Endodermal cell (in vitro differentiated cells): ENCODE results near the gene PHLPP1. TPM values are rescaled to one million over a fixed set of nuclear protein-coding genes. Genes with fewer than 3 reads are reported as not detected.

Experiments used
- DNase-seq: peaks from one replicate; pipeline ENCODE4 v3.0.0-alpha.2; 2017
- H3K27ac ChIP-seq: 2 replicates; pipeline ENCODE4 v1.5.1; 2013; ENCODE audit warnings: mild to moderate bottlenecking, low read depth, low read length, moderate library complexity
- H3K27me3 ChIP-seq: 2 replicates; pipeline ENCODE4 v1.6.1; 2013; ENCODE audit warnings: mild to moderate bottlenecking, low read length, moderate library complexity; ENCODE audit not compliant: insufficient read depth, control insufficient read depth, poor library complexity, severe bottlenecking
- H3K36me3 ChIP-seq: 2 replicates; pipeline ENCODE4 v1.7.0; 2013; ENCODE audit warnings: mild to moderate bottlenecking, low read length, moderate library complexity; ENCODE audit not compliant: control insufficient read depth, insufficient read depth
- H3K4me1 ChIP-seq: one replicate; pipeline ENCODE4 v1.7.0; 2013; ENCODE audit warnings: low read length; ENCODE audit not compliant: control insufficient read depth, insufficient read depth
- H3K4me3 ChIP-seq: 2 replicates; pipeline ENCODE4 v1.5.1; 2013; ENCODE audit warnings: mild to moderate bottlenecking, low read length, moderate library complexity
- H3K9ac ChIP-seq: 2 replicates; pipeline ENCODE4 v1.6.1; 2013; ENCODE audit warnings: mild to moderate bottlenecking, low read length, moderate library complexity; ENCODE audit not compliant: poor library complexity, severe bottlenecking; ENCODE audit errors: extremely low read depth
- H3K9me3 ChIP-seq: 2 replicates; pipeline ENCODE4 v1.6.1; 2013; ENCODE audit warnings: mild to moderate bottlenecking, low read length, moderate library complexity; ENCODE audit not compliant: control insufficient read depth
- H3K27ac Mint-ChIP-seq: 2 replicates; pipeline ENCODE4 v1.8.0; 2020; ENCODE audit warnings: mixed read lengths
- H3K27me3 Mint-ChIP-seq: 2 replicates; pipeline ENCODE4 v1.8.0; 2021; ENCODE audit warnings: mild to moderate bottlenecking, mixed read lengths; ENCODE audit not compliant: insufficient read depth
- H3K36me3 Mint-ChIP-seq: 2 replicates; pipeline ENCODE4 v1.8.0; 2020; ENCODE audit warnings: low read depth, mixed read lengths
- H3K4me1 Mint-ChIP-seq: 2 replicates; pipeline ENCODE4 v1.8.0; 2020; ENCODE audit warnings: mixed read lengths
- H3K4me3 Mint-ChIP-seq: 2 replicates; pipeline ENCODE4 v1.8.0; 2020; ENCODE audit warnings: mild to moderate bottlenecking, moderate library complexity, mixed read lengths
- H3K9me3 Mint-ChIP-seq: 2 replicates; pipeline ENCODE4 v1.8.0; 2020; ENCODE audit warnings: mild to moderate bottlenecking, mixed read lengths
- WGBS, 2 experiments: methylation state at CpG; one replicate each; pipeline versions ENCODE4 v1.1.5 to v1.1.7; 2013; ENCODE audit warnings: missing lambda C conversion rate in 2 of 2, mixed read lengths in 1 of 2; ENCODE audit not compliant: insufficient coverage in 1 of 2, insufficient read length in 1 of 2; 5-methylcytosine and 5-hydroxymethylcytosine counted together
- total RNA-seq, 2 donors: library from RNA; stranded (reverse); fragmentation: NEBNext Ultra II Directional in 1 of 2; extraction: Animal tissue kit (Norgen Biotek cat#: 25700) in 1 of 2; gene quantifications; 2 replicates in 1 of 2; 3 replicates in 1 of 2; pipeline ENCODE4 v1.2.1, GENCODE V29; 2021
- TF ChIP-seq, protein P1 (sequence below): fragments of 200-600 bp; sonication (generic); conservative IDR thresholded peaks from 2 replicates; pipeline ENCODE4 v1.5.0; 2021; ENCODE audit warnings: antibody characterized with exemption, mild to moderate bottlenecking

Gene PHLPP1
- total RNA-seq, 2 donors from 2014 or later: 19.8 to 28.1 TPM

DNA sequence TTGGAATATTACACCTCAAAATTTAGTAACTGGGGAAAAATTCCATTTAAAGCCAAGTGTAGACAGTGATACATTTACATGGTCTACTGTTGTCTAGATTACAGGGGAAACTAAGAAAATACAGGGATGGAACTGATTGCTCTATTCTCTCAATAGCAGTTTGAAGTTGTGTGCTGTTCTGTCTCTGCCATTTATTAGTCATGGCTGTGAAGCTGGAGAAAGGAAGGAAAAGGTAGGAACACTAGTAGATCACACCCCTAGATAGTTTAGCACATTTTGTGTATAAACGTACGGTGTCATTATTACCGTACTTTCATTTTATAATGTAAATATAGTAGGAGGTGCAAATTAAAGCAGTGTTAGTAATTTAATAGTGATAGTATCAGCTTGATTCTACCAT, 170.5 kb downstream of the PHLPP1 start:
- H3K27me3 Mint-ChIP-seq: no peaks in the 10 kb centered on the region
- Histone ChIP-seq H3K36me3 (no peaks in the 10 kb centered on the region), H3K27ac (no peak overlapping the region), H3K27me3 (no peaks in the 10 kb centered on the region), H3K4me1 (peaks cover 3% of the 10 kb centered on the region), H3K4me3 (no peak overlapping the region), H3K9me3 (no peaks in the 10 kb centered on the region), H3K9ac (no peak overlapping the region)
- H3K4me3 Mint-ChIP-seq: no peak overlapping the region
- TF ChIP-seq, protein P1, sequence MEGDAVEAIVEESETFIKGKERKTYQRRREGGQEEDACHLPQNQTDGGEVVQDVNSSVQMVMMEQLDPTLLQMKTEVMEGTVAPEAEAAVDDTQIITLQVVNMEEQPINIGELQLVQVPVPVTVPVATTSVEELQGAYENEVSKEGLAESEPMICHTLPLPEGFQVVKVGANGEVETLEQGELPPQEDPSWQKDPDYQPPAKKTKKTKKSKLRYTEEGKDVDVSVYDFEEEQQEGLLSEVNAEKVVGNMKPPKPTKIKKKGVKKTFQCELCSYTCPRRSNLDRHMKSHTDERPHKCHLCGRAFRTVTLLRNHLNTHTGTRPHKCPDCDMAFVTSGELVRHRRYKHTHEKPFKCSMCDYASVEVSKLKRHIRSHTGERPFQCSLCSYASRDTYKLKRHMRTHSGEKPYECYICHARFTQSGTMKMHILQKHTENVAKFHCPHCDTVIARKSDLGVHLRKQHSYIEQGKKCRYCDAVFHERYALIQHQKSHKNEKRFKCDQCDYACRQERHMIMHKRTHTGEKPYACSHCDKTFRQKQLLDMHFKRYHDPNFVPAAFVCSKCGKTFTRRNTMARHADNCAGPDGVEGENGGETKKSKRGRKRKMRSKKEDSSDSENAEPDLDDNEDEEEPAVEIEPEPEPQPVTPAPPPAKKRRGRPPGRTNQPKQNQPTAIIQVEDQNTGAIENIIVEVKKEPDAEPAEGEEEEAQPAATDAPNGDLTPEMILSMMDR: no peak
- H3K36me3 Mint-ChIP-seq: peaks cover 4% of the 10 kb centered on the region
- H3K9me3 Mint-ChIP-seq: no peaks in the 10 kb centered on the region
- WGBS, 2 experiments: no CpG with 5 or more reads among the region's 3 CpGs
- no peak for DNase-seq
- no peak overlapping the region for H3K27ac Mint-ChIP-seq
- peaks cover 10% of the 10 kb centered on the region for H3K4me1 Mint-ChIP-seq

DNA sequence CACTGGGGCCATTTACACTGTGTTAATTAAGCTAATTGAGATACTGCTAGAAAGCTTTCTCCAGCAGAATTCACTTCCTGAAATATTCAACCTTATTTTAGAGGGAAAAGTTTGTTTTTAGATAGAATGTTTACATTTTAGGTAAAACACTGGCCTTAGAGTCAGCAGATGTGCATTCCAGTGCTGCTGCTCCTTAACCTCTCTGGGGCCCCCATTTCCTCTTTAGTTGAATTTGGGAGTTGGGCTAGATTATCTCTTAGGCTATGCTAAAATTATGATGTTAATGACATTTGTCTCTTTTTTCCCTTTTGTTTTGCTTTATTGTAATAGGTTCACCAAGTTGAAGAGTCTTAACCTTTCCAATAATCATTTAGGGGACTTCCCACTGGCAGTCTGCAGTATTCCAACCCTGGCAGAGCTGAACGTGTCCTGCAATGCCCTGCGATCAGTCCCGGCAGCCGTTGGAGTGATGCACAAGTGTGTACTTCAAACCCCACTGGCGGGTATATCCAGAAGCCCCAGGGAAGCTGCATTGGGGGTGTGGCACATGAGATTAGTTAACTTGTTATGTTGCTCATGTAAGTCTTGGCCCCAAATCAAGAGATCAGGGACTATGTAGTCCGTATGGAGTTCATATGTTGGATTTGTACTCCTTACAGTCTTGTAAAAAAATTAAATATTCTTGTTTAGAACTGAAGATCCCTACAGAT, 179.5 kb downstream of the PHLPP1 start:
- 88 to 100% methylated on average over 6 of the region's 6 CpGs for WGBS, 2 experiments
- Mint-ChIP-seq H3K36me3 (peaks cover 29% of the 10 kb centered on the region), H3K27ac (no peak overlapping the region), H3K4me1 (peaks cover 8% of the 10 kb centered on the region), H3K4me3 (no peak overlapping the region), H3K27me3 (no peaks in the 10 kb centered on the region), H3K9me3 (no peaks in the 10 kb centered on the region)
- no peaks in the 10 kb centered on the region for H3K27me3 ChIP-seq
- no peak for DNase-seq
- H3K27ac ChIP-seq: no peak overlapping the region
- TF ChIP-seq, protein P1: no peak
- no peaks in the 10 kb centered on the region for H3K9me3 ChIP-seq
- no peak overlapping the region for H3K4me3 ChIP-seq
- no peaks in the 10 kb centered on the region for H3K36me3 ChIP-seq
- H3K4me1 ChIP-seq: no peaks in the 10 kb centered on the region
- H3K9ac ChIP-seq: no peak overlapping the region

DNA sequence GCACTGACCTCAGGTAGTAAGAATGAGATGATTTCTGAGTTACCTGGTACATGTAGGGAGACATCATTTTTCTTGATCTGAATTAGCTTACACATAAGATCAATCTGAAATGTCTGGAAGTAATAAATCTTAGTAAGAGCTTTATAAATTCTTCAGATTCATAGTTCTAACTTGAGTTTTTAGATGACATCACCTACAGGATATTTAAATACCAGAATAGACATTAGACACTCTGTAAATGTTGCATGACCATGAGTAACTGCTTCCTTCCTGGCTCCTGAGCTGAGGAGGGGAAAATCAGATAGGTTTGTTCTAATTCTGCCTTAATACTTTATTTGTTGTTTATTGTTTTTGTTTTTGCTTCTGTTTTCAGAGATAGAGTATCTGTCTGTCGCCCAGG, 181.8 kb downstream of the PHLPP1 start:
- Mint-ChIP-seq H3K9me3 (no peaks in the 10 kb centered on the region), H3K27me3 (no peaks in the 10 kb centered on the region), H3K4me3 (no peak overlapping the region), H3K27ac (no peak overlapping the region), H3K36me3 (peaks cover 32% of the 10 kb centered on the region), H3K4me1 (peaks cover 8% of the 10 kb centered on the region)
- Histone ChIP-seq H3K4me3 (no peak overlapping the region), H3K9me3 (no peaks in the 10 kb centered on the region), H3K27ac (no peak overlapping the region), H3K4me1 (no peaks in the 10 kb centered on the region), H3K9ac (no peak overlapping the region), H3K27me3 (no peaks in the 10 kb centered on the region), H3K36me3 (no peaks in the 10 kb centered on the region)
- TF ChIP-seq, protein P1: no peak
- no peak for DNase-seq
- 80% methylated on average over 1 of the region's 1 CpG; no CpG with 5 or more reads in 1 of the 2 experiments for WGBS, 2 experiments
